Stimulated activated CD8-positive, alpha-beta memory T cell treated with anti-CD3 and anti-CD28 coated beads, Interleukin-7, amount 100 ng/mL, for 48 hours (primary cell): ENCODE data around the gene TSSK2.
A peak's percentile ranks its signal among the peaks of the same experiment; 100 is the strongest.

Experiments used
- DNase-seq, 2 donors: peaks; one replicate each; pipeline ENCODE4 v3.0.0-alpha.2; 2020; ENCODE audit warnings: low read depth in 1 of 2; ENCODE audit errors: extremely low read depth in 1 of 2

TSSK2 gene

DNA sequence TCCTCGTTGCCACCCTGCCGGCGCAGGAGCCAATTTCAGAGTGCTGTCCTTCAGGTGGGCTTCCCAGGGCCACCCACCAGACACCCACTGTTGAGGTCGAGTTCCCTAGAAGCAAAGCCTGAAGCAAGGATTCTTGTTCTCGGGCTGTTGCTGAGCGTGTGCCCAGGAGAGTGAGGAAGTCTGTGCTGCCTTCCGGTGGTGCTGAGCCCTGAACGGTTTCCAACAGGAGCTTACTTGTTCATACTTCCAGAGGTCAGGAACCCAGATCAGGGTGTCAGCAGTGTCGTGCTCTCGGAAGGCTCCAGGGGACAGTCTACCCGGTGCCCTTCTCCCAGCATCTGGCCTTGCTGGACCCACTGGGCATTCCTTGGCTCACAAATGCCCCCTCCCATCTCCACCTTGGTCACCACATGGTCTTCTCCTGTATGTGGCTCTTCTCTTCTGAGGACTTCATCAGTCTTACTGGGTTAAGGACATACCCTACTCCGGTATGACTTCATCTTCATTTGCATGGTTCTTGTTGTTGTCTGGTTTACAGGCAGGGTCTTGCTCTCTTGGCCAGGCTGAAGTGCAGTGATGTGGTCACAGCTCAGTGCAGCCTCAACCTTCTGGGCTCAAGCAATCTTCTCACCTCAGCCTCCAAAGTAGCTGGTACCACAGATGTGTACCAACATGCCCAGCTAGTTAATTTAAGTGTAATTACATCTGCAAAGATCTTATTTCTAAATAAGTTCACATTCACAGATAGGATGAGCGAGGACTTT is 36.2 kb downstream of the TSSK2 start:
- DNase-seq: no peak

DNA sequence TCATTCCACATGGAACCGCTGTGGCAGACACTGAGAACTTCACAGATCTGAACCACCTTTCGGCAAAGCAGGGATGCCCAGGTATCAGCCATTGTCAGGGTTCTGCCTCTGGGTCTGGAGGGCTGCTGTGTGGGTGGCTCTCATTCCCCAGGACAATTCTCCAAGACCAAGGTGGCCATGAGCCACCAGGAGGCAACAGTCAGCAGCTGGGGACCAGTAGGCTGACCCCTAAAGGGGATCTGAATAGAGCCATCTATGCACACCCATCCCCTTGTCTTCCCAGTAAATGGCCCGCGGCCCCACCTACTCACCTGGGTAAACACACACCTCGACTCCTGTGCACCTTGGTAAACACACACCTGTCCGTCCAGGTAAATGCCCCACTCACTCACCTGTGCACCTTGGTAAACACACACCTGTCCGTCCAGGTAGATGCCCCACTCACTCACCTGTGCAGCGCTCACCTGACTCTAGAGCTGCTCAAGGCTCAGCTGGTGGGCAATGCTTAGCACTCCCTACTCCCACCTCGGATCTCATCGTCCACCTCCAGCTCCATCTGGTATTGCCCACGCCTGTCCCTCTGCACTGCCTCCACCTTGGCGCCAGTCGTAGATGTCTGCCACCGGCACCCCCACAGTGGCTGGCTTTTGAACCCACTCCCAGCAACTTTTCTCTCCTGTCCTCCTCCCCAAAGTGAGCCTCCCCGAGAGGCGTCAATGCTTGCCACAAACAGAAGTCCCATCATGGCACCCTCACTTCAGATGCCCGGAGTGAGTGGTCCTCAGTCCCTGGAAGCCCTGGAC is 37.2 kb downstream of the TSSK2 start:
- no peak for DNase-seq

DNA sequence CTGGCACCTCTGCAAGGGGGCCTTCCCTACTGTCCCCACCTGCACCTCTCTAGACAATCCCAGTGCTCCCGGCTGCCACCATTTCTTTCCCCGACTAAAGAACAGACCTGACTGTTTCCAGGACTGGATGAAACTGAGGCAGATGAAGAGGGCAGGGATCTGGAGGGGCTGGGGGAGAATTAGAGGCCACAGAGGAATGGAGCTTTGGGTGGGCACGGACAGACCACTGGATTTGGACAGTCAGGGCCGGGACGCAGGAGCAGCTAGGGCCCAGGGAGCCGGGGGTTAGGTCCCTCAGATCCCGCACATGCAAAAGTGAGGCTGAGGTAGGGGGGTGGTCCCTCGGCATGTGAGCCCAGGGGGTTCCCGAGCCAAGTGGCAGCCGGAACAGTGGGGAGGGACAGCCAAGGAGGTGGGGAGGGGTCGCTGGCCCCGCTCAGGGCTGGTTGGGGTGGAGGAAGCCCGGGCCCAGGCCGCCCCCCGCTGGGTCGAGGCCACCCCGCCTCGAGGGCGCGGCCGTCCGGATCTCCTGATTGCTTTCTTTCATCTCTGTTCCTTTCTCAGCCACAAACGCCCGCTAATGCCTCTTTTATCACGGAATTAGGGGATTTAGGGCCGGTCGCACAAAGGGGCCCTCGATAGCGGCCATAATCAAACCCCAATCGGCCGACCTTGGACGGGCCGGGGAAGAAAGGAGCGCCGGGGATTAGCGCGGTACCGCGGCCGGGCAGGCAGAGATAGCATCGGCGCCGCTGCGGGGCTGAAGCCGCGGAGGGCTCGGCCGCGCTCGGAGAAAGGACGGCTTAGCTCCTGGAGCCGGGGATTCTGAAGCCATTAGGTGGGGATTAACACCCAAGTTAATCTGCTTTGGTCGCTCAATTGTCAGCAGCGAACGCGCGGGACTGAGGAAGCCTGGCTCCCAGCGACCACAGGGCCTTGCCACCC is 38.2 kb downstream of the TSSK2 start:
- no peak for DNase-seq

DNA sequence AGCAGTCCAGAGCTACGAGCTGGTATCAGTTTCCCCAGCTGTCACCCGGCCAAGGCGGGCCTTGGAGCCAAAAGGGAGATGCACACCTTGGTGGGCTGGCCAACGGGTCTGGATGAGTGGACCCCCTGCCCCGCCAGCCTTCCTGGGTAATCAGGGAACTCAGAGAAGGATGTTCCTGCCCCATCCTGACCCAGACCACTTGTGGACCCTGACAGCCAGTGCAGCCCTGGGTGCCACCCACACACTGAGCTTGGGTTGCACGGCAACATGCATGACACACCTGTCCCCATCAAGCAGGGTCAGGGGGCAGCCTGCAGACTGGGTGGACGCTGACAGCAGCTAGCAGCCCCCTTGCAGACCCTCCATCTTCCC is 38.8 kb downstream of the TSSK2 start:
- DNase-seq: no peak

DNA sequence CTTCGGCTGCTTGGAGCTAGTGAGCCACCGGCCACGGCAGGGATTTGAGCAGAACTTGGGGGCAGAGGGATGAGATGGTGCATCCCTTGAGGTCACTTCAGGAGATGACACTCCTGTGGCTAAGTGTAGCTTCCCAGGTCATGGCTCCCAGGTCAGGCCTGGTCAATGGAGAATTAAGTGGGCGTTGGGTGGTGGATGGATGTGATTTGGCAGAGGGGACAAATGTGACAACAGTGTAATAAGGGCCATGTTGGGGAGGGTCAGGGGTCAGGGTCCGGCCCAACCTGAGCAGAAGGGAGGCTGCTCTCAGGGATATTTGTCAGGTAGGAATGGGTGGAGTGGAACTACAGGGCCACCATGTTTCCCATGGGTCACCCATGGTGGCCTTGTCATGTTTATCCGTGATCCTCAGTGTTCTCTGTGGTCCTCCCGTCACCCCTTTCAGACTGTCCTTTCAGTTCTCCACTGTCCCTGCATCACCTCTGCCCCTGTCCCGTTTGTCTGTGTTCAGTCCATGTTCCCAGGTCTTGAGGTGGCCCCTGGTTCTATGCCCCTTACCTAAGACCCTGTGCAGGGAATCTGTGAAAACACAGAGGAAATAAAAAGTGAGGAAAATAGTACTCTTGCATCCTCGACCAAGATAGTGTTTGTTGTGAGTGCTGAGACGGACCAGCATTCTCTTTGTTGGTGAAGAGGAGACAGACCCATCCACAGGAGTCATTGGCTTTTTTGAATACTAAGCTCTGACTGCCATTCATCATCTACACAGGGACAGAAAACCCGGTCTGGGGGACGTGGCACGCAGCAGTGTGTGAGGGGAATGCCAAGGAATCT is 41.3 kb downstream of the TSSK2 start:
- DNase-seq: no peak

DNA sequence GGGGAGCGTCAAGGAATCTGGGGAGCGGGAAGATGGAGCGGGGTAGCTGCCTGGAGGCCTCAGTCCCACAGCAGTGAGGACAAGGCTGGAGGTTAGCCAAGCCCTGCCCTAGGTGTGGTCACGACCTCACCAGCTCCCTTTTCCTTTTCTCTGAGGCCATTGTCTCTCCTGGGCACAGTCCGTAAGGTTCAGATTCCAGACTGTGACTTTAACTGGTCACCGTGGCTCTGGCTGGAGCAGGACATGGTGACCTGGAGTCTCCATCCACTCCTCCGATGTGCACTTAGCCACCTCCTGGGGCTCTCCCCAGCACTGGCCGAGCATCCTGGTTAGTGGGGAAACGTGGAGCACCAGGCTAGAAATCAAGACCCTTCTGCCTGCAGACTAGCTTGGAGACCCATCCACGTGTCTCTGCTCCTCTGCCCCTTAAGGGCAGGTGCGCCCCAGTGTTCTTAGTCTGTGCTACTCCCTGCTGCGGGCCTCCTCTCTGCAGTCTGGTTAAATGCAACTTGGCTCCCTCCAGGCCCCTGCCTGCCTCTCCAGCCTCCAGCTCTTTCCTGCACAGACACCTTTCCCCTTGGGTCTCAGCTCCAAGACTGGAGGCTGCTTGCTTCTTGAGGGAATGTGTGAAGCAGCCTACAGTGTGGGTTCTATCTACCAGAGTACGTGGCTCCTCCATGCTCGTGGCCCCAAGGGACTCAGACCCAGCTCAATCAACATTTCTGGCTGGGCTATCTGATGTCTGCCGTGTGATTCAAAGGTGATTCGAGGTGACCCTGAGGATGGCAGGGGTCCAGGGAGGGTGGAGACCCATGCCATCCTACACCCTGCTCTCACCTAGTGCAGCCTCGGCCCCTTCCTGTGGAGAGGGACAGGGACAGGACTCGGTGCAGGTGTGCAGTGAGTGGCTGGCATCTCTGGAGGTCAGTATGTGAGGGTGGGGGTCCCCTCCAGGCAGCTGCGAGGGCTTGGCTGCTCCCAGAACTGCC is 42.2 kb downstream of the TSSK2 start:
- no peak for DNase-seq

DNA sequence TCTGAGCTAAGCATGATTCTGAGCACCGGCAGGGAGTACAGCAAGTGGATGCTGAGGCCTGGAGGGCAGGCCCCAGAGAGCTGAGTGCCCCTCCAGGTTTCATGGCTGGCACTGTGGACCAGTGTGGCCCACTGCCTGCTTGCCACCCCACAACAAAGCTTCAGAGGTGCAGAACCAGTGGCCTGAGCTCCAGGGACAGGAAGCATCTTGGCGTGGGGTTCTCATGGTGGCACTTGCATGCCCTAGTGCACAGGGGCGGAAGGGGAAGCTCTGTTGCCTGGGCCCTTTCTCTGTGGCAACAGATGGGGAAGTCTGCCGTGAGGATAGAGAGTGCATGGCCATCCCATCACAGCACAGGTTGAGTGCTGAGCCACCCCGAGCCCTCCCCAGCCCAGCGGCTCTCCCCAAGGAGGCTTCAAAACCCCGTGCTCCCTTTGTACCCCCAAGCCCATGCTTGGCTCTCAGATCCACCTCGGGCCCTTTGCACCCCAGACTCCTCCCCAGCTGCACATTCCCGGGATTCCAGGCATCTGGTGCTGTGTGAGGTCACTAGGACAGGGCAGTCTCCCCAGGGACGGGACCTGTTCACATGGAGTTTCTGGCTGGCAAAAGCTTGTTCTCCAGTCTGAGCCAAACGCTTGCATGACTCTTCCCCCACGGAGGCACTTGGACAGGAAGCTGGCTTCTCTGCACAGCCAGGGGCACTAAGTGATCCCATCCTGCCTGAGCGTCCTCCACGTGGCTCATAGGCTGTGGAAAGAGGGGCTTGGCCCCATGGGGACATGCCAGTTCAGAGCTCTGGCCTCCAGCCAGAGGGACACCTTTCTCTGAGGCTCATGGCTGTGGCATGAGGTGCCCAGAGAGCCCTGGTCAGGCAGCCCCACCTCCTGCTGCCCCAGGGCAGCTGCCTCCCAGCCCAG is 43.3 kb downstream of the TSSK2 start:
- DNase-seq: no peak

DNA sequence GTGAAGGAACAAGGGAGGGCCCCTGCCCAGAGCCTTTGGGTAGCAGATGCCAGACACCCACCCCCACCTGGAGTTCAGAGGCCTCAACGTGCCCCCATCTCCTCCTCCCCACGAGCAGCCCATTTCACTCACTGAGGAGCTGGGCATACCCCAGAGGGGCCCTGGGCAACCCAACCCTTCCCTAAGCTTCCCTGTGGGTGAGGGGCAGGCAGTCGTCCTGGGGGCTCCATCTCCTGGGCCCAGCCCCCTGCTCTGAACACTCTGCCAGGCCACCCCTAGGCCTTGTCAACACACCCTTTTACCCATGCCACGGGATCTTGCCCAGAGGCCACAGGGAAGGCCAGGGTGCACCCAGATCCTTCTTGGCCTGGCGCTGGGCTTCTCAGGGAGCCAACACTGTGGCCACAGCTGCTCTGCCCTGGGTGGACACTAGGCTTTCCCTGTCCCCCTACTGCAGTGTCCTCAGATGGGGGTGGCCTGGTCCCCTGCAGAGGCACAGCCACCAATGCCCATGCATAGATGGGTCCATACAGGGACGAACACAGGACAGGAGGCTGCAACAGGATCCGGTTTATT is 44.0 kb downstream of the TSSK2 start:
- DNase-seq: no peak

DNA sequence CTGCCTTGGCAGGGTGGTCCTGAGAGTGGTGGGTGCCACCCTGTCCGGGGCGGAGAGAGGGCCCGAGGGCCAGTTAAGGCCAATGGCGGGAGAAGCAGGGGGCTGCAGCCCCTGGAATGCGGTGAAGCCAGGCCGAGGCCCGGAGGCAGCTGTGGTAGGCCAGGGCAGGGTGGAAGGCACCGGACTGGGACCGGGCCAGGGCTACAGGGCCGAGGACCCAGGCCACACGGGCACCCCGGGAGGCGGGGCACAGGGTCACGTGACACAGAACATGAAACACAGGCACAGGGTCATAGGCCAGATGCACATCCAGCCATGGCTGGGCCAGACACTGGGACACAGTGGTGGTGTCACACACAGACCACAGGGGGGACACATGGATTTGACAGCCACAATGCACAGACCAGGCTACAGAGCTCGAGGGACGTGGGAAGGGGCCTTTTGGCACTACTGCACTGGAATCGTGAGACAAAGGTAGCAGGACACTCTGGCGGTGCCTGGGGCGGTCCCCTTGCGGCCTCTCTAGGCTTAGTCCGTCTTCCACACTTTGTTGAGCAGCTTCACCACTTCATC is 44.6 kb downstream of the TSSK2 start:
- no peak for DNase-seq

DNA sequence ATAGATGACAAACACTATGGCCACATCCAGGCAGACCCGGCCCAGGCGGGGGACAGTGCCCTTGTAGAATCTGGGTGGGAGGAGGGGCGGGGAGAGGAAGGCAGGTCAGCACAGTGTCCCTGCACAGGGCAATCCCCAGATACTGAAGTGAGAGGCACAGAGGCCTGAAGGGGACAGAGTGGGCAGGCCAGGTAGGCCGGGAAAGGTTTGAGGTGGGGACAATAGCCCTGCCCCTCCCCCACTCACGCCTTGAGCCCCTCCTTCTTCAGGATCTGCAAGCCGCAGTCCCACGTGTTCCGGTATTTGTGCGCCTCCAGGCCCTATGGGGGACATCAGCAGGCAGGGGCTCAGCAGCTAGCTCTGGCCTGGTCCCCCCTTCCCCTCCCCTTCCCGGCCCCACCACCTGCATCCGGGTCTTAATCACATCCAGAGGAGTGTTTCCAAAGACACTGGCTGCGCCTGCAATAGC is 45.1 kb downstream of the TSSK2 start:
- DNase-seq: no peak

DNA sequence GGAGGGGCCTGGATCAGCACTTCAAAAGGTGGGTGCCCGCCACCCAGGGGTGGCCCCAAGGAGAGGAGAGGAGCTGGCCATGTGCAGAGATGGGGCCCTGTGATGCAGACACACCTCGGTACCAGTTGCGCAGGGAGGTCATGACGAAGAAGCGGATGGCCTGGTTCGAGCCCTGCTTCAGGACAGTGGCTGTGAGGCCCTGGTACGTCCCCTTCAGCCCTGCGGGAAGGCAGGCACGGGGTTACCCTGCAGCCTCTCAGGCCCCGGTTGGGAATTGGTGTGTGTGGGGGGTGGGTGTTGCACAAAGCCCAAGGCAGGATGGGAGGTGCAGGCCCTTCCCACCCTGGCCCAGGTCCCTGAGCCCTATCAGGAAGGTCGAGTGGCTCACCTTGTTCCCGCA is 45.6 kb downstream of the TSSK2 start:
- DNase-seq: no peak

DNA sequence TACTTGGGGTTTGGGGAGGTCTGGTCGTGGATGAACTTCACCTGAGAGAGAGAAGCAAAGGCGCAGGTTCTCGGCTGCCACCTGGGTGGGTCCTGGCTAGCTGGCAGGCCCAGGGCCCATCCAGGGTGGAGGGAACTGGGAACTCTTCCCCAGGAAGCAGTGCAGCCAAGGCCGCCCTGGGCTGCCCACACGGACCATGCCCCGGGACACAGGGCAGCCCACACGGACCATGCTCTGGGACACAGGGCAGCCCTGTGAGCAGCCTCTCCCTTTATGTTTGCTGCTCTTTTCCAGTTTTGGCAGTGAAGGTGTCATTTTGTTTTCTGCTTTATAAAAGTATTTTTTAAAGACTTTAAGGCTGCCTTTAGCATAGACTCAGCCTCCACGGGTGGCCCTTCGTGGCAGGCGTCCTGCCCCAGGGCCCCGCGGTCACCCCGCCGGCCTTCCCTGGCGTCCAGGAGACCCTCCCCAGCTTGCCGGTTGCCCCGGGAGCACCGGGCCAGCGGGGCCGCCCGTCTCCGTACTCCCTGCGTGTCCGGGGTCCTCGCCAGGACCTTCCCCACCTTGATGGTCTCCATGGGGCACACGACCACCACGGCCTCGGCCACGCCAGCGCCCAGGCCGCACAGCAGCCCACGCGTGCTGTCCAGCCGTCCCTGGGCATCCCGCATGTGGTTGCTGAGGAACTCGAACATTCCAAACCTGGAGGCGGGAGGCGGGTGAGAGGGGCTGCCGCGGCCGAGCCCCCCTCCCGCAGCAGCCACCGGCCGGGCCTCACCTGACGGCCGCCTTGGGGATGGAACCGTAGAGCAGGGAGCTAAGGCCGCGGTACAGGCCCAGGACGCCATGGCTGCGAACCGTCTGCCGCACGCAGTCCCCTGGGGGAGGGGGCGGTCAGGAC is 46.3 kb downstream of the TSSK2 start:
- no peak for DNase-seq

DNA sequence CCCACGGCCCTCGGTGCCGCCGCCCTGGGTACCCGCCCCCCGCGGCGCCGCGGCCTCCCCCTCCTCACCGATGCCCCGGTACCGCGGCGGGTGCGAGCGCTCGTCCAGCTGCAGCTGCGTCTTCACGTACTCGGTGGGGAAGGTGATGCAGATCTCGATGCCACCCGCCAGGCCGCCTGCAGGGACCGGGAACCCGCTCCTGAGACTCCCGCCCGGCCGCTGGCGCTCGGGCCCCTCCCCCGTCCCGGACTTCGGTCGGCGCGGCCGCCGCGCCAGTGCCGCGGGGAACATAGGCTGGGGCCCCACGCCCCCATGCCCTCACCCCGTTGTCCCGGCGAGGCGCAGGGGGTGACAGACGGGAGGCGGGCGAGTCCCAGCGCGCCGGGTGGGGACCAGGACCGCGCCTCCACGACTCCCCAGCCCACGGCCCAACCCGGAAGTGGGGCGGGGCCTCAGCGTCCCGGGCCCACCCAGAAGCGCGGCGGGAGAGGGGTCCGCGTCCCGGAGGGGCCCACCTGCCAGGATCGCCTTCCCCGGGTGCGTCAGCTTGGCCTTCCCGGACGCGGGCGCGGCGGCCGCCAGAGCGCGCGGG is 47.1 kb downstream of the TSSK2 start:
- peak in 1 of 2 donors; percentile 37 for DNase-seq

DNA sequence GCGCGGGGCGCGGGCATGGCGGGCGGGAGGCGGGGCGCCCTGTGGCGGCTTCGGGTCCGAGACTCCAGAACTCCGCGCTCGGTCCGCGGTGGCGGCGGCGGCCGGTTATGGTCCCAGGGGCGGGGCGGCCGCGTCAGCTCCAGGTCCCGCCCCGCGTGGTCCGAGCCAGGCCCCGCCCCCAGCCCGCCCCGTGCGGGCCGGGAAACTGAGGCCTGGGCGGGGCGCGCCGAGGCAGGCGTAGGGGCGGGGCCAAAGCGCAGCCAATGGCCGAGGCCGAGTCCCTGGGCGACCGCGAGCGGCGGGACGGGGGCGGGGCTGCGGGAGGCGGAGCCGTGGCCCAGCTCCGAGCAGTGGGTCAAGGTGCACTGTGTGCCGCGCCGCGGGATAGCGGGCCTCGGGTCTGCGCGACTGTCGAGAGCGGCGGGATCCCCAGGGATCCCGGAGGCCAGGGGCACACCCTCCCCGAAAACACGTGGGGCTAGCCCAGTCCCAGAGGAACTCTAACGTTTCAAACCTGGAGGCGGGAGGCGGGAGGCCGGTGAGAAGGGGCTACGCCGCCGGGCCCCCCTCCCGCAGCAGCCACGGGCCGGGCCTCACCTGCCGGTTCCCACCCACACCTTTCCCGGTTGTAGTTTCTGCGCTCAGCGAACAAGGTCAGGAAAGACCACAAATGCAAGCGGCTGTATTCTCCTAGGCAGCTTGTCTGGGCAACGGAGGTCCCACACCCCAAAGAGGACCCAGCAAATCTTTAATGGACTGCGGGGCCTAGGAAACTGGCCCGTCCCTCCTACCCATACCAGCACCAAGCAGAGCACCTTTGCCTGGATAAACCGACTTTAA is 47.8 kb downstream of the TSSK2 start, which contains the start of gene SLC25A1:
Gene SLC25A1, minus strand, starts transcription at position 80 of the 840 bp plus-strand sequence. Its CDS starts 63 bp downstream, at position 17.
- peak; percentile 80 to 86 for DNase-seq

DNA sequence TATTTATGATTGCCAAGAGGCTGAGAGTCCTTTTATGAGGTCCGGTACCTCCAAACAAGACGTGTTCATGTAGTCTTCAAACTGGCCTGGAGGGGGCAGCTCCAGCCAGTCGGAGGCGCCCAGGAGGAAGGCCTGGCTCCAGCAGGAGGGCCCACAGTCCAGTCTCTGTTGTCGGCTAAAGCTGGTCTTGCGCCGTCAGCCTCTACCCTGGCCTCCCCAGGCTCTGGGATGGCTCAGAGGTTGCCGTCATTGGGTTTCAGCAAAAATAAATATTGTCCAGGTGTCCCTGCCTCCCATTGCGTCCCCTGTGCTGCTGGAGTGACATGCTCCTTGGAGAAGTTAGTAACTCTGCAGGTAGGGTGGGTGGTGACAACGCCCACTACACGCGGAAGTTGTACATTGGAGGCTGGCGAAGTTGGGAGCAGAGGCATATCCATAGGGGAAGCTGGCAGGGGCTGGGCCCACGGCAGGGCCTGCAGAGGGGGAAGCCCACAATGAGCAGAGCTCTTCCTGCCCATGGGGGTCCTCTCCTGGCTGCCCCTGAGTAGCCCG is 48.5 kb downstream of the TSSK2 start:
- DNase-seq: no peak
